ENCODE results near the gene APAF1.
"Not testable (repeated sequence)": the region's sequence is repeated elsewhere in the genome, so short reads cannot be mapped to it uniquely, and the experiment has no call there.

The APAF1 gene, protein sequence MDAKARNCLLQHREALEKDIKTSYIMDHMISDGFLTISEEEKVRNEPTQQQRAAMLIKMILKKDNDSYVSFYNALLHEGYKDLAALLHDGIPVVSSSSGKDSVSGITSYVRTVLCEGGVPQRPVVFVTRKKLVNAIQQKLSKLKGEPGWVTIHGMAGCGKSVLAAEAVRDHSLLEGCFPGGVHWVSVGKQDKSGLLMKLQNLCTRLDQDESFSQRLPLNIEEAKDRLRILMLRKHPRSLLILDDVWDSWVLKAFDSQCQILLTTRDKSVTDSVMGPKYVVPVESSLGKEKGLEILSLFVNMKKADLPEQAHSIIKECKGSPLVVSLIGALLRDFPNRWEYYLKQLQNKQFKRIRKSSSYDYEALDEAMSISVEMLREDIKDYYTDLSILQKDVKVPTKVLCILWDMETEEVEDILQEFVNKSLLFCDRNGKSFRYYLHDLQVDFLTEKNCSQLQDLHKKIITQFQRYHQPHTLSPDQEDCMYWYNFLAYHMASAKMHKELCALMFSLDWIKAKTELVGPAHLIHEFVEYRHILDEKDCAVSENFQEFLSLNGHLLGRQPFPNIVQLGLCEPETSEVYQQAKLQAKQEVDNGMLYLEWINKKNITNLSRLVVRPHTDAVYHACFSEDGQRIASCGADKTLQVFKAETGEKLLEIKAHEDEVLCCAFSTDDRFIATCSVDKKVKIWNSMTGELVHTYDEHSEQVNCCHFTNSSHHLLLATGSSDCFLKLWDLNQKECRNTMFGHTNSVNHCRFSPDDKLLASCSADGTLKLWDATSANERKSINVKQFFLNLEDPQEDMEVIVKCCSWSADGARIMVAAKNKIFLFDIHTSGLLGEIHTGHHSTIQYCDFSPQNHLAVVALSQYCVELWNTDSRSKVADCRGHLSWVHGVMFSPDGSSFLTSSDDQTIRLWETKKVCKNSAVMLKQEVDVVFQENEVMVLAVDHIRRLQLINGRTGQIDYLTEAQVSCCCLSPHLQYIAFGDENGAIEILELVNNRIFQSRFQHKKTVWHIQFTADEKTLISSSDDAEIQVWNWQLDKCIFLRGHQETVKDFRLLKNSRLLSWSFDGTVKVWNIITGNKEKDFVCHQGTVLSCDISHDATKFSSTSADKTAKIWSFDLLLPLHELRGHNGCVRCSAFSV (N-terminal part only)

DNA sequence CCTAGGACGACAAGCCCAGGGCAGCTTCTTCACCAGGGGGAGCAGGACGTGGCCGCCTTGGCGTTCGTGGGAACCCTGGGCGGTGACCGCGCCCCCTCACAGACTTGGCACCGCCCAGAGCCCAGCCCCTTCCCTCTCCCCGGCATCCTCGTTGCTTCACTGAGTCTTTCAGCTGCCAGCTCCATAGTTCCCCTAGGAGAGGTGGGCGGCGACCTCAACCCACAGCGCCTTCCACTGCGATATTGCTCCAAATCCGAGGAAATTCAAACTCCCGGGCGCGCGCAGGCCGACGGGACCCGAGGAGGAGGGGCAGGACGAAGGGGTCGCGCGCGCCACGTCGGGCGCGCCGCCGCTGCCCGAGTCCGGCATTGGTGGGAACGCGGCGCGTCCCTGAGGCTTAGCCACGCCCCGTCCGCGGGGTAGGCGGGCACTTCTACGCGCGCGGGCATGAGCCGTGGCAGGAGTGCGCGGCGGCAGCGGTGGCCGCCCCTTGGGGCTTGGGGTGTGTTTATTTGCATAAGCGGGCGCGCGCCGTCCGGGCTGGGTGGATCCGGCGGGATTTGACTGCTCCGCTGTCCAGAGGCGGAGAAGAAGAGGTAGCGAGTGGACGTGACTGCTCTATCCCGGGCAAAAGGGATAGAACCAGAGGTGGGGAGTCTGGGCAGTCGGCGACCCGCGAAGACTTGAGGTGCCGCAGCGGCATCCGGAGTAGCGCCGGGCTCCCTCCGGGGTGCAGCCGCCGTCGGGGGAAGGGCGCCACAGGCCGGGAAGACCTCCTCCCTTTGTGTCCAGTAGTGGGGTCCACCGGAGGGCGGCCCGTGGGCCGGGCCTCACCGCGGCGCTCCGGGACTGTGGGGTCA lies at the start of gene APAF1, which contains the start of gene IKBIP:
Gene APAF1, plus strand, starts transcription at position 579 of the 860 bp plus-strand sequence. CDS start 3,070 bp downstream, outside the sequence.
Gene IKBIP, minus strand, starts transcription at position 77 of the 860 bp plus-strand sequence. CDS start 87 bp downstream, outside the sequence.
- DNase-seq, result peak; percentile 95 to 96

DNA sequence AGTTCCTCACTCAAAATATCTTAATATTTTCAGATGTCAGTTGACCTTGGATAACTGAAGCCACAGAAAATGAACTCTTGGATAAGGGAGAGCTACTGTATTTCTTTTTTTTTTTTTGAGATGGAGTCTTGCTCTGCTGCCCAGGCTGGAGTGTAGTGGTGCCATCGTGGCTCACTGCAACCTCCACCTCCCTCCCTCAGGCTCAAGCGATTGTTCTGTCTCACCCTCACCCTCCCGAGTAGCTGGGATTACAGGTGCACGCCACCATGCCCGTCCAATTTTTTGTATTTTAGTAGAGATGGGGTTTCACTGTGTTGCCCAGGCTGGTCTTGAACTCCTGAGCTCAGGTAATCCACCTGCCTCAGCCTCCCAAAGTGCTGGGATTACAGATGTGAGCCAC lies 47.8 kb upstream of the APAF1 start:
- not testable (repeated sequence) for DNase-seq

DNA sequence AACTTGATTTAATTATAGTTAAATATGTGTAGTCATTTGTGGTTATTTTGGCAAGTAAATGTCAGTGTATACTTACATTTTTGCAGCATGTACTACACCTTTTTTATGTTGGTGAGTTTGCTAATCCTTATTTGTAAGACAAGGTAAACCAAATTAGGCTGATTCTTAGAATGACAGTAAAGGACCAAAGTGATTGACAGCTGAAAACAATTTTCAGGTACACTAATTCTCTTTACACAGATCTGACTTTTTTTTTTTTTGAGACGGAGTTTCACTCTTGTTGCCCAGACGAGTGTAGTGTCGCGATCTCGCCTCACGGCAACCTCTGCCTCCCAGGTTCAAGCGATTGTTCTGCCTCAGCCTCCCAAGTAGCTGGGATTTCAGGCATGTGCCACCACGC lies 43.2 kb upstream of the APAF1 start:
- no peak for DNase-seq

- DNase-seq, result no peak
These were observed 38.6 kb upstream of the APAF1 start for GRCh38 chr12:98606359-98606988.

GRCh38 chr12:98610596-98610995 lies 34.5 kb upstream of the APAF1 start:
- DNase-seq, result no peak

- DNase-seq, result no peak
These were observed 32.3 kb upstream of the APAF1 start for GRCh38 chr12:98612696-98613334.

DNA sequence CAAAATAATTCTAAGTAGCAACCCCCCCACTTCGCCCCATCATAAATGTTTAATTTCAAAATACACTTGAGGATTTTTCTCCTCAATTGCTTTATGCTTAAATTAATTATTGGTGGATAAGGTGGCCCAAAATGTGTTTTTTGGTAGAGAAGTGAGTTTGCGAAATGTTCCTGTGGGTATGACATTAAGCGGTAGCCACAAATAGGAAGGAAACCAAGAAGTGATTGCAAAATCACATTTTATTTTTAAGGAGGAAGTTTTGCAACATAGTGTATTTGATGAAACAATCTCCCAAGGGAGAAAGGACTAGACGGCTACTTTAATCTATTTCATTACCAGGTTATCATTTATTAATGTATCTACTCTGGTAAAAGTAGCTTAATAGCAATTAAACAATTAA lies 26.1 kb upstream of the APAF1 start:
- DNase-seq, result no peak

GRCh38 chr12:98635657-98636323 lies 9.3 kb upstream of the APAF1 start:
- DNase-seq, result peak; percentile 73 to 80

GRCh38 chr12:98637068-98637467 lies 8.0 kb upstream of the APAF1 start:
- no peak for DNase-seq

- no peak for DNase-seq
These were observed 7.1 kb upstream of the APAF1 start for GRCh38 chr12:98638009-98638408.

DNA sequence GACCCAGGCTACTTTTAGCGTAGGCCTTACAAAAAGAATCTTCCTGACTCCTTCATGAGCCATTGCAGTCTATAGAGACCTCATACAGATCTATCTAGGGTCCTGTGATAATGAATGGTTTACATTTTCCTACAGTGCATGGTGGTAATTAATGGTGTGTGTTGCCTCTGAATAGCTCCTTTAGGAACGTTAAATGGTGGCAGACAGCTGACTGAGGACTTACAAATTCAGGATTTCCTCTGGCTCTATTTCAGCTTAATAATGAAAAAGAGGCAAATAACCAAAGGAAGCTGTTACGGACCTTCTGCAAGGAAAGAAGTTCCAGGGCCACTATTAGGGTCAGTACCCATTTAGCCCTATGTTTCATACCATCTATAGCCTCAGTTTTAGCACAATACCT lies 5.6 kb upstream of the APAF1 start:
- no peak for DNase-seq

DNA sequence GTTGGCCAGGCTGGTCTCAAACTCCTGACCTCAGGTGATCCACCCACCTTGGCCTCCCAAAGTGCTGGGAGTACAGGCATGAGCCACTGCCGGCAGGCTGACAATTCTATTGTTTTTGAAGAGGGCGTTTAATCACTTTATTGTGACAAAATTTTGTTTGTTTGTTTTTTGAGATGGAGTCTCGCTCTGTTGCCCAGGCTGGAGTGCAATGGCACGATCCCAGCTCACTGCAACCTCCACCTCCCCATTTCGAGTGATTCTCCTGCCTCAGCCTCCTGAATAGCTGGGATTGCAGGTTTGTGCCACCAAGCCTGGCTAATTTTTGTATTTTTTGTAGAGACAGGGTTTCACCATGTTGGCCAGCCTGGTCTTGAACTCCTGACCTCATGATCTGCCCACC lies 2.3 kb upstream of the APAF1 start:
- not testable (repeated sequence) for DNase-seq

DNA sequence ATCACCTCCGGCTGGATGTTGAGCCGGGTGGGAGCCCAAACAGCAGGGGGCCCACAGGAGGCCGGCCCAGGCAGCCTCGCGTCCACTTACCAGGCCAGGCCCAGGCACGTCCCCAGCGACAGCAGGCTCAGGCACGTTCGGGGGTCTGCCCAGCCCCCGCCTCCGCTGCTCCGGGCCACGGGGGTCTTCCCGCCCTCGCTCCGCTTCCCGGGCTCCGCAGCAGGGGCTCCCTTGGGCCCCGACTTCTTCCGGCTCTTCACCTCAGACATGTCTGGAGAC lies 718 bp upstream of the APAF1 start:
- no peak for DNase-seq

DNA sequence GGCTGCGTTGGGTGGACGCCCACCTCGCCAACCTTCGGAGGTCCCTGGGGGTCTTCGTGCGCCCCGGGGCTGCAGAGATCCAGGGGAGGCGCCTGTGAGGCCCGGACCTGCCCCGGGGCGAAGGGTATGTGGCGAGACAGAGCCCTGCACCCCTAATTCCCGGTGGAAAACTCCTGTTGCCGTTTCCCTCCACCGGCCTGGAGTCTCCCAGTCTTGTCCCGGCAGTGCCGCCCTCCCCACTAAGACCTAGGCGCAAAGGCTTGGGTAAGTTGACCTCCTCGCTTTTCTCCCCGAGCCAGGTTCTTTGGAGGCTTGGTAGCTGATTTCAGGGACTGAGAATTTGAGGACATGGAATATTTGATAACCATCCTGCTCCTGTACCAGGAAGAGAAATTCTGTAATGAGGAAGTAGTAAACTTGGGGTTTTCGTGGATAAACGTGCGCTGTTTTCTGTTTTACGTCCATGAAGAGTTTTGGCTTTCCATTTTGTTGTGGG lies 530 bp downstream of the APAF1 start:
- DNase-seq, result no peak

- DNase-seq, result no peak
These were observed 1.4 kb downstream of the APAF1 start for GRCh38 chr12:98646294-98647090.

DNA sequence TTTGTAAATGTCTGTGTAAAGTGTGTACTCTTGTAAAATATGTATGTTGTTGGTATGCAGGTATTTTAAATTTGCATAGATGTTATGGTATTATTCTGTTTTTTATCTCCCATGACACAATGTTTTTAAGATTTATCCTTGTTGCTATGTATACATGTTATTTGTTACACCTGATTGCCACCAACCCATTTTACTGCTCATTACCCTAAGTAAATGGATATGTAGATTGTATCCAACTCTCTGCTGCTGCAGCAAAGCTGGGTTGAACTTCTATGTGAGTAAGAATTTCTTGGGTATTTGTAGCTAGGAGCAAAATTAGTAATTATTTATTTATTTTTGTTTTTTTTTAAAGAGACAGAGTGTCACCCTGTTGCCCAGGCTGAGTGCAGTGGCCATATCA lies 6.2 kb downstream of the APAF1 start:
- DNase-seq, result no peak

GRCh38 chr12:98653866-98654493 lies 8.9 kb downstream of the APAF1 start:
- no peak for DNase-seq

DNA sequence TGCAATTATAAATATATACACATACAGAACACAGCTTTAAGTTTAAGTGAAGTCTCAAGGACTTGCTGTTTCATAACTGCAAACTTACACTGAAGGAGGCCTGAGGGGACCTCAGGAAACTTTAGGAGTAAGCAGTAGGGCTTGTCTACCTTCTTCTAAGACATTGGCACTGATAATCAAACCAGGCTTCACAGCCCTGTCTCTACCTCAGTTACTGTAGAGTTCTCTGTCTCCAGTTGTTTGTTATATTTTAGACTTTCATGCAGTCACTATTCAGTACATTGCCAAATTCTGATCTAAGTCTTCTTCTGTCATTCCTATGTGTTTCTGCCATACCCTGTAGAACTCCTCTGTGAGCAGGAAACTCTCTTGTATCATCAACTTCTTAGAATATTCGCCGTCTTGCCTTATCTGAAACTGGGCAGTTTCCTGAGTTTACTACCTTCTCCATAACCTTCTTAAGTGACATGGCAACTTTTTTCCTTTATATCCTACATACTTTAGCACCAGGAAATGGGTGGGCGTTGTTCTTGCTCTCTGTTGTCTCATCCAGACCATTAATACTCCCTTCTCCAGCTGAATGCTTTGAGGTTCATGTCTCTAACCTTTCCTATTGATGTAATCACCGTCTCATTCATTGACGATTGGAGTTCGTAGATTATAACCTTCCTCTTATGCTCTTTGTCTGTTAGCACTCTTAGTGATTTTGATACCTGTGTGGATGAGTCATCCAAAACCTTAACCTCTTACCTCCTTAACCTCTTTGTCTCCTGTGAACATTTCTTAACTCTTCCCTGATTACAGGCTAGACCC lies 11.4 kb downstream of the APAF1 start:
- no peak for DNase-seq

All from NCI-H187 (cell line).